ENCODE measurements around the gene C12orf76. TPM values are rescaled to one million over a fixed set of nuclear protein-coding genes. Genes with fewer than 3 reads are reported as not detected.

The C12orf76 gene
- total and polyA plus RNA-seq, 9 of the 15 experiments (the other 6 are each of a cell fraction or from before 2014, with no cell fraction given) = 6.3 to 38.6 (median 12.3) TPM

- TF ChIP-seq AFF1 (IDR thresholded peaks at IDR 0.05; ENCODE audit: low read depth in 1 of 2, partially characterized antibody in 2 of 2) (peak in 1 of 2 experiments; percentile 38), CC2D1A (IDR thresholded peaks at IDR 0.05) (no peak), TFAM (CRISPR knock-in tag; conservative IDR thresholded peaks at IDR 0.05) (no peak), POLR2G (IDR thresholded peaks at IDR 0.05; ENCODE audit: low read depth, low read length) (peak; percentile 42), HMGXB4 (CRISPR knock-in tag; IDR thresholded peaks at IDR 0.05) (no peak), MYBL2 (IDR thresholded peaks at IDR 0.05; ENCODE audit: low read depth) (0 out of 2 replicates have a peak, but pooled peaks have one; percentile 34), MYBL2 (CRISPR knock-in tag; IDR thresholded peaks at IDR 0.05; ENCODE audit: borderline replicate concordance) (no peak), NR3C1 (CRISPR knock-in tag; IDR thresholded peaks at IDR 0.05) (no peak), NEUROD1 (IDR thresholded peaks at IDR 0.05; ENCODE audit: borderline replicate concordance, low read depth, low read length, partially characterized antibody) (peak; percentile 16), TEAD2 (tag; IDR thresholded peaks at IDR 0.05) (0 out of 2 replicates have a peak, but pooled peaks have one; percentile 50), ESRRB (CRISPR knock-in tag; IDR thresholded peaks at IDR 0.05; ENCODE audit: borderline replicate concordance) (no peak), TRIM28 (IDR thresholded peaks at IDR 0.05) (no peak), ZNF436 (CRISPR knock-in tag; IDR thresholded peaks at IDR 0.05) (no peak), KDM2B (CRISPR knock-in tag; IDR thresholded peaks at IDR 0.05) (no peak), ZBTB1 (CRISPR knock-in tag; IDR thresholded peaks at IDR 0.05; ENCODE audit: borderline replicate concordance, low read depth) (no peak; the same call in 1 of the 2 replicates), BRD9 (IDR thresholded peaks at IDR 0.05; ENCODE audit: low read depth, partially characterized antibody) (peak; percentile 50), KAT7 (CRISPR knock-in tag; IDR thresholded peaks at IDR 0.05; ENCODE audit: borderline replicate concordance) (peak; percentile 91; the same call in 1 of the 2 replicates)
Measured at GRCh38 chr12:110079477-110080400, 31.4 kb upstream of the C12orf76 start (continued).

All from K562 (cell line).